ENCODE data around the gene HLA-F.

The HLA-F gene

DNA sequence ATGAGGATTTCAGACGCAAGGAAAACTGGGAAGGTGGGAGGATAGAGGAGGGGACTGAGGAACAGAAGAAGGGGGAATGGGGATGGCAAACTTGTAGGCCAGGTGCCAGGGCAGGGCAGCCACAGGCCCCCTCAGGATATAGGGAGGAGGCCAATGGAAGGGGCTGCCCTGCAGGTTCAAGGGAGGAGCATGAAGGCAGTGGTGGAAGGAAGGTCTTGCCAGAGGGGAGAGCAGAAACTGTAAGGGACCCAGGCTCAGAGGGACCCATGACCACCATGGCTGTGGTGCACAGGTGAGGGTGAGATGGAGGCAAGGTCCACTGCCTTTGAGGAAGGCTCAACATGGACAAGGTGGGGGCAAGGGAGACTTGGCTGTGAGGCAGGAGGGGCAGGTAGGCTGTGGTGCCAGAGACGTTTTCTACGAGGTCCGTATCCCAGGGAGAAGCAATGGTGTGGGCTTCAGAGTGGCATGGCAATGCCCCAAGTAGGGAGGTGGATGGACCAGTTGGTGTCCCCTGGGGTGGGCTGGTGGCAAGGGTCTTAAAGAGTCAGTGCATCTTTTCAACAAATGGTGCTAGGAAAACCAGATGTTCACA, 22.7 kb downstream of the HLA-F start:
- H3K4me1 ChIP-seq (ENCODE audit: control insufficient read depth in 1 of 2, insufficient read depth in 2 of 2, low read length in 2 of 2) = peaks cover 0 to 16% of the 10 kb centered on the region in 2 donors
- H3K4me3 ChIP-seq (ENCODE audit: low read depth in 1 of 2, low read length in 2 of 2) = no peak overlapping the region
- H3K9me3 ChIP-seq (ENCODE audit: control insufficient read depth in 1 of 2, low read length in 2 of 2) = no peaks in the 10 kb centered on the region
- H3K27me3 ChIP-seq (ENCODE audit: low read depth, low read length) = no peaks in the 10 kb centered on the region
- no peak overlapping the region for H3K27ac ChIP-seq (ENCODE audit: low read length)
- no peaks in the 10 kb centered on the region for H3K36me3 ChIP-seq (ENCODE audit: control insufficient read depth in 1 of 2, insufficient read depth in 2 of 2, low read length in 2 of 2)

DNA sequence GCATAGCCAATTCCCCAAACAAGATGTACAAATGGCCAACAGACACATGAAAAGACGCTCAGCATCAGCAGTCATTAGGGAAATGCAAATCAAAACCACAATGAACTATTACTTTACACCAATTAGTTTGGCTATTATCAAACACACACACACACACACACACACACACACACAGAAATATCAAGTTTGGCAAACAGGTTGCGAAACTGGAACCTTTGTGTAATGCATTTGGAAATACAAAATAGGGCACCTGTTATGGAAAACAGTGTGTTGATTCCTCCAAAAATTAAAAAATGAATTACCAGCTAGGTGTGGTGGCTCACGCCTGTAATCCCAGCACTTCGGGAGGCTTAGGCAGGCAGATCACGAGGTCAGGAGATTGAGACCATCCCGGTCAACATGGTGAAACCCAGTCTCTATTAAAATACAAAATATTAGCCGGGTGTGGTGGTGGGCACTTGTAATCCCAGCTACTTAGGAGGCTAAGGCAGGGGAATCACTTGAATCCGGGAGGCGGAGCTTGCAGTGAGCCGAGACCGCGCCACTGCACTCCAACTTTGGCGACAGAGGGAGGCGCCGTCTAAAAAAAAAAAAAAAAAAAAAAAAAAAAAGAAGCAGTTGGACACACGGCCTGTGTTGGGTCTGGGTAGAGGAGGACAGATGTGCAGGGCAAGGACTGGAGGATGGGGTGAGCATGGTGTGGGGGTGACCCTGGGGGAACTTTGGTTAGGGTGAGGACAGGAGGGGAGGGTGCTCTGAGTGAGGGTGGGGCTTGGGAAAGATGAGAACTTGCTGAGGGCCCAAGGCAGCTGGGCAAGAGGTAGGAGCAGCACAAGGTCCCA, 23.8 kb downstream of the HLA-F start:
- Histone ChIP-seq H3K36me3 (ENCODE audit: control insufficient read depth in 1 of 2, insufficient read depth in 2 of 2, low read length in 2 of 2) (no peaks in the 10 kb centered on the region), H3K27me3 (ENCODE audit: low read depth, low read length) (no peaks in the 10 kb centered on the region), H3K9me3 (ENCODE audit: control insufficient read depth in 1 of 2, low read length in 2 of 2) (no peaks in the 10 kb centered on the region), H3K27ac (ENCODE audit: low read length) (no peak overlapping the region), H3K4me1 (ENCODE audit: control insufficient read depth in 1 of 2, insufficient read depth in 2 of 2, low read length in 2 of 2) (peaks cover 0 to 16% of the 10 kb centered on the region in 2 donors), H3K4me3 (ENCODE audit: low read depth in 1 of 2, low read length in 2 of 2) (no peak overlapping the region)

DNA sequence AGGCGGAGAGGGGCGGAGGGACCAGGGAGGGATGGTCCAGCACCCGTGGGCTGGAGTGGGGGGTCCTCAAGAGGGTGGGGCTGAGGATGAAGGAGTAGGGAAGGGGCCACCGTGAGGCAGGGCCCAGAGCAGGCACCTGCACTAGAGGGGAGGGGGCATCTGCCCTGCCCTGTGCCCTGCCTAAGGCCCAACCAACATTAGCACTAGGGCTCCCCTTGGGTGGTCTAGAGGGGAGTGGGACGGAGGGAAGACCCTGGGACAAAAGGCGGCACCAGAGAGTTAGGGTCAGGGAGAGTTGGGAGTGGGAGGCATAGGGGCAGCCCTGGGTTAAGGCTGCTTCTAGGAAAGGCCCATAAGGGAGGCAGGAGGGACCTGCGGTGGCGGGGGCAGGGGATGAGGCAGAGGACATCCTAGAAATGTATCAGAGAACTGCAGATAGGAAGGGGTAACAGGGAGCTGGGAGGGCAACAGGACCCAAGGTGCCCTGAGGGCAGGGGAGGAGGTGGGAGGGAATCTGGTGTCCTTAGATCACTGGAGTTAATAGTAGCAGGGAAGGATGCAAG, 24.5 kb downstream of the HLA-F start:
- H3K27me3 ChIP-seq (ENCODE audit: low read depth, low read length) = no peaks in the 10 kb centered on the region
- peaks cover 0 to 16% of the 10 kb centered on the region in 2 donors for H3K4me1 ChIP-seq (ENCODE audit: control insufficient read depth in 1 of 2, insufficient read depth in 2 of 2, low read length in 2 of 2)
- no peak overlapping the region for H3K27ac ChIP-seq (ENCODE audit: low read length)
- H3K36me3 ChIP-seq (ENCODE audit: control insufficient read depth in 1 of 2, insufficient read depth in 2 of 2, low read length in 2 of 2) = no peaks in the 10 kb centered on the region
- no peaks in the 10 kb centered on the region for H3K9me3 ChIP-seq (ENCODE audit: control insufficient read depth in 1 of 2, low read length in 2 of 2)
- H3K4me3 ChIP-seq (ENCODE audit: low read depth in 1 of 2, low read length in 2 of 2) = peak overlapping the region; percentile 61 to 83

DNA sequence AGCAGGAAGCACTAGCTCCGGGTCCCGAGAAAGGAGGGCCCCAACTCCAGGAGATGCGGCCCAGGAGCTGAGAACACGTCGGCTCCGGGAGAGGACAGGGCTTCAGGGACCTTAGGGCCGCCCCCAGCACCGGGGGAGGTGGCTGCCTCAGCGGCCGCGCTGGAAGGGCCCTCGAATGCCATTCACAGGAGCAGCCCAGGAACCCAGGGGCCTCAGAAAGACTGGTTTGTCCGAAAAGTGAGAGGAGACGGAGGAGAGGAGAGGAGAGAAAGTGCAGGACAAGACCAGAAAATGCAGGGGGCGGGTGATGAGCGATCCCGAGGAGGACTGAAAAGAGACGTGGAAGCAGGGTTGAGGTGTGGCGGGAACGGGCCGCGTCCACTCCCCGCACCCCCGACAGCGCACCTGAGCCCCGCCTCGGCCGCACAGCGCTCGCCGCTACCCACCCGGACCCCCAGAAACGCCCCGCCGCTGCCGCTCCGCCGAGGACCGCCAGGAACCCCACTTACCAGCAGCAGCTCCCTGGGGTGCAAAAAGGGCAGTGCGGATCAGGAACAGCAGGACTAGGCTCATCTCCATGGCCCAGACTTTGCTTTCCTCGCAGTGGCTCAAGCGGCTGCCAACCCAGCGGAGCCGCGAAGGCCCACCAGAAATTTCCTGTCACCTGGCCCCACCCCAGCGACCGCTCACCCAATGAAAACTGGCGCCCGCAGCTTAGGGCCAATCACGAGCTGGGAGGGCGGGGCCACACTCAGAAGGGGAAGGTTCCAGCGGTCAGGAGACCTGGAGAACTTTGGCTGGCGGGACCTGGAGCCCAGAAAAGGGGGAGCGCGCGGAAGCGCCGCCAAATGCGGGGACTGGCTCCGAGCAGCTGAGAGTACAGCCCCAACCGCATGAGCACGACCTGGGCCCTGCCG, 25.4 kb downstream of the HLA-F start:
- Histone ChIP-seq H3K9me3 (ENCODE audit: control insufficient read depth in 1 of 2, low read length in 2 of 2) (no peaks in the 10 kb centered on the region), H3K27ac (ENCODE audit: low read length) (no peak overlapping the region), H3K4me3 (ENCODE audit: low read depth in 1 of 2, low read length in 2 of 2) (peak overlapping the region; percentile 61 to 83), H3K27me3 (ENCODE audit: low read depth, low read length) (no peaks in the 10 kb centered on the region), H3K36me3 (ENCODE audit: control insufficient read depth in 1 of 2, insufficient read depth in 2 of 2, low read length in 2 of 2) (no peaks in the 10 kb centered on the region), H3K4me1 (ENCODE audit: control insufficient read depth in 1 of 2, insufficient read depth in 2 of 2, low read length in 2 of 2) (peaks cover 0 to 16% of the 10 kb centered on the region in 2 donors)

DNA sequence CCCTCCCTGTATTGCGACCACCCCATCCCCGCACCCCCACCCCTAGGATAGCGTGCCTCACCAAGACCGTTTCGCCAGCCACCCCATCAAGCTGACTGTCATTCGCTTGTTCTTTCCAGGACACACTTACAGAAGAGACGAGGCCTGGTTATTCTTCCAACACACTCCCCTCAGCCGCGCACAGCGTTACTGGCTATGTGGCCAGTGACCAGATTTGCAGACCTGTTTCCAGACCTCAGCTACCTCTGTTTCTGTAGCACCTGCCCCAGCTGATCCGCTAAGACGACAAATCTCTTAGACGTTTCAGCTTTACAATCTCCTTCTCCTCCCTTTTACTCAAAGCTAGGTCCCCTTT, 26.1 kb downstream of the HLA-F start:
- H3K27ac ChIP-seq (ENCODE audit: low read length) = no peak overlapping the region
- no peaks in the 10 kb centered on the region for H3K27me3 ChIP-seq (ENCODE audit: low read depth, low read length)
- peak overlapping the region; percentile 61 to 83 for H3K4me3 ChIP-seq (ENCODE audit: low read depth in 1 of 2, low read length in 2 of 2)
- H3K4me1 ChIP-seq (ENCODE audit: control insufficient read depth in 1 of 2, insufficient read depth in 2 of 2, low read length in 2 of 2) = peaks cover 0 to 16% of the 10 kb centered on the region in 2 donors
- H3K36me3 ChIP-seq (ENCODE audit: control insufficient read depth in 1 of 2, insufficient read depth in 2 of 2, low read length in 2 of 2) = no peaks in the 10 kb centered on the region
- H3K9me3 ChIP-seq (ENCODE audit: control insufficient read depth in 1 of 2, low read length in 2 of 2) = no peaks in the 10 kb centered on the region

DNA sequence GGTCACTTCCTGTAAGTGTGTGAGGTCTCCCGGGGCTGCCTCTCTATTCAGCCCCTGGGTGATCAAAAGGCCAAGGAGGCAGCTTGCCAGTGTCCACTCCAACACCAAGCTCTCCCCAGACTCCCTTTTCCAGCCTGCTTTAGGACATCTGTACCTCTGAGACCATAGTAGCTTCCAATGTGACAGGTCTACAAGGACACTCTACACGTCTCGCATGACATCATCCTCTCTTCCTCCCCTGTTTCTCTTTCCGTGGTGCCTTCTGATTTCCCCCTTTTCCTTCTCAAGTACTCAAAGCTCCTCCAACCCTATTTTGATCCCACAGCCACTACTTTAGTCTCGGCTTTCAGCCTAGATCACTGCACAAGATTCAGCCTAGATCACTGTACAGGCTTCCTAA, 26.4 kb downstream of the HLA-F start:
- no peaks in the 10 kb centered on the region for H3K36me3 ChIP-seq (ENCODE audit: control insufficient read depth in 1 of 2, insufficient read depth in 2 of 2, low read length in 2 of 2)
- H3K4me1 ChIP-seq (ENCODE audit: control insufficient read depth in 1 of 2, insufficient read depth in 2 of 2, low read length in 2 of 2) = peaks cover 0 to 16% of the 10 kb centered on the region in 2 donors
- H3K4me3 ChIP-seq (ENCODE audit: low read depth in 1 of 2, low read length in 2 of 2) = peak overlapping the region; percentile 61 to 83
- H3K27me3 ChIP-seq (ENCODE audit: low read depth, low read length) = no peaks in the 10 kb centered on the region
- no peaks in the 10 kb centered on the region for H3K9me3 ChIP-seq (ENCODE audit: control insufficient read depth in 1 of 2, low read length in 2 of 2)
- no peak overlapping the region for H3K27ac ChIP-seq (ENCODE audit: low read length)

DNA sequence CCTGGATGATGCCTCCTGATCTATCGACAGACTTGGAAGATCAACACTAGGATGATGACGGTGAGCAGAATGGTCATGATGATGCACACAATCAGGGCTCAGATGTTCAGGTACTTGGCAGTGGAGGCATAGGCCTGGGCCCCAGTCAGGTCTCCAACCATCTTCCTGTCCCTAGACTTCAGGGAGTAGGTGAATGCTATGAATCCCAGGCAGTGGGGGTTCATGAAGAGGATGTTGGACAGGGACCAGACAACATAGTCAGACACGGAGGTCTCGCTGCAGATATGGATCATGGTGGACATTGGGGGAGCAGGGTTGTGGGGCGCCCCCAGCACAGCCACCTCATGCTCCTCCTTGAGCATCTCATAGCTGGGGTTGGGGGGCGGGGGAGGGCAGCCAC, 27.5 kb downstream of the HLA-F start:
- H3K27ac ChIP-seq (ENCODE audit: low read length) = no peak overlapping the region

DNA sequence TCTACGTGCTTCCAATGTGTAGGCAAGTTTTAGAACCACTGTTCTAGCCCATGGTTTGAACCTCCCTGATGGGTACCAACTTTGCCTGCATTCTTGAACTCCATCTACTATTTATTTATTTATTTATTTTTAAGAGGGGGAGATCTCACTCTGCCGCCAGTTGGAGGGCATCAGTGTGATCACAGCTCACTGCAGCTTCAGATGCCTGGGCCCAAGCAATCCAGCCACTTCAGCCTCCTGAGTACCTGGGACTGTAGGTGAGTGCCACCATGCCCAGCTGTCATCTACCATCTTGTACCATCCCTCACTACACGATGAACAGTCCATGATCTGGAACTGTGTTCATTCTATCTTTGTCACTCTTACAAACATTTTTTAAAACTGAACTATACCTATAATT, 28.2 kb downstream of the HLA-F start:
- H3K4me1 ChIP-seq (ENCODE audit: control insufficient read depth in 1 of 2, insufficient read depth in 2 of 2, low read length in 2 of 2) = peaks cover 0 to 16% of the 10 kb centered on the region in 2 donors
- H3K27me3 ChIP-seq (ENCODE audit: low read depth, low read length) = no peaks in the 10 kb centered on the region
- no peaks in the 10 kb centered on the region for H3K36me3 ChIP-seq (ENCODE audit: control insufficient read depth in 1 of 2, insufficient read depth in 2 of 2, low read length in 2 of 2)
- H3K27ac ChIP-seq (ENCODE audit: low read length) = peak overlapping the region; percentile 83
- no peaks in the 10 kb centered on the region for H3K9me3 ChIP-seq (ENCODE audit: control insufficient read depth in 1 of 2, low read length in 2 of 2)
- H3K4me3 ChIP-seq (ENCODE audit: low read depth in 1 of 2, low read length in 2 of 2) = peak overlapping the region in 1 of 2 donors; percentile 62

More for the DNA sequence above, 27.5 kb downstream of the HLA-F start:
- H3K27me3 ChIP-seq (ENCODE audit: low read depth, low read length) = no peaks in the 10 kb centered on the region
- no peaks in the 10 kb centered on the region for H3K9me3 ChIP-seq (ENCODE audit: control insufficient read depth in 1 of 2, low read length in 2 of 2)
- no peaks in the 10 kb centered on the region for H3K36me3 ChIP-seq (ENCODE audit: control insufficient read depth in 1 of 2, insufficient read depth in 2 of 2, low read length in 2 of 2)
- no peak overlapping the region for H3K4me3 ChIP-seq (ENCODE audit: low read depth in 1 of 2, low read length in 2 of 2)
- peaks cover 0 to 16% of the 10 kb centered on the region in 2 donors for H3K4me1 ChIP-seq (ENCODE audit: control insufficient read depth in 1 of 2, insufficient read depth in 2 of 2, low read length in 2 of 2)

DNA sequence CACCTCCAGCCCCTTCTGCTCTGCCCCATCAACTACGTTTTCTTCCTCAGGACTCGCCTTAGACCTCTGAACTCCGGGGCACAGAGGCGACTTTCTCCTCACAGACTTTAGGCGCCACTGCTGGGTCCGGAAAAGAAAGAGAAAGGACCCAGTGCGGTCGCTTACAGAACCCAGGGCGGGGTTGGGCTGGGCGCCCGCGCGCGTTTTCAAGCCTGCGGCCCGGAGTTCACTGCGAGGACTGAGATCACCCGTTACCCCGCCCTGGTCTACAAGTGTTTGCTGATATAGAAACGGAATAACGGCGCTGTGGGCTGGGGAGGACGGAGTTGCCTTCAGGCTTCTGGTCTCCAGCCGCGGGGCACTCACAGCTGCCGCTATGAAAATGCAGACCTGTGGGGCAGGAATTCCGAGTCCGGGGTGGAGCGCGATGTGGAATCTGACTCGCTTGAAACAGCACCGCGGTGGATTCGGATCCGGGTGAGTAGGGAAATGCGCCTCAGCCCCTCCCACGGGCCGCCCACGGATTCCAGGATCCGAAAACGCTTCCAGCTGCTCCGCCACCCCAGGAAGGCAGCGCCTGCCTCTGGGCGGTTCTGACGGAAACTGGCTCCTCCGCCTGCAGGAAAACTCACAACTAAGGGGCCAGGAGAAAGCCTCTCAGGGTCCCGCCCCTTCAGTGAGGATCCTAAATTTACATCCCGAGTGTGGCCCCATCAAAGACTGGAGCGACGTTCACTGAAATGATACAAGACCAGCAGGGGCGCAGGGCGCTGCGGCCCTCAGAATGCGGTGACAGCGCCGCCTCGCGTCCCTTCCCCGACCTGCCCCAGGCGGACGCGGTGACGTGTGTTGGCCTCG, 29.4 kb downstream of the HLA-F start:
- H3K4me1 ChIP-seq (ENCODE audit: control insufficient read depth in 1 of 2, insufficient read depth in 2 of 2, low read length in 2 of 2) = peaks cover 0 to 12% of the 10 kb centered on the region in 2 donors
- no peaks in the 10 kb centered on the region for H3K9me3 ChIP-seq (ENCODE audit: control insufficient read depth in 1 of 2, low read length in 2 of 2)
- no peaks in the 10 kb centered on the region for H3K36me3 ChIP-seq (ENCODE audit: control insufficient read depth in 1 of 2, insufficient read depth in 2 of 2, low read length in 2 of 2)
- no peaks in the 10 kb centered on the region for H3K27me3 ChIP-seq (ENCODE audit: low read depth, low read length)
- H3K4me3 ChIP-seq (ENCODE audit: low read depth in 1 of 2, low read length in 2 of 2) = peak overlapping the region; percentile 62 to 71
- H3K27ac ChIP-seq (ENCODE audit: low read length) = peak overlapping the region; percentile 83

DNA sequence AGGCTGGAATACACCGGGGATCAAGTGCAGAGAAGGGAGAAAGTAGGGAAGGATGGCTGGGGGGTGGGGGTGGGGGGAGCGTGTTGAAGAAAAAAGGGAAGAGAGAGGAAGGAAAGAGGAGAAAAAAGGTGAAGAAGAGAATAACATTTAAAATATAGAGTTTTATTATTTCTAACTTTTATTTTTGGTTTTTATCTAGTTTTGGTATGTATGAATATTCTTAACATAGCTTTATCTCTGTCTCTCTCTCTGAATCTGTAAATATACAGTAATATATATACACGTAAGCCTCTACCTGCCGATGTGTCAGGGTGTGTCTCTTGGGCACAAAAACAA, 30.0 kb downstream of the HLA-F start:
- H3K4me1 ChIP-seq (ENCODE audit: control insufficient read depth in 1 of 2, insufficient read depth in 2 of 2, low read length in 2 of 2) = peaks cover 0 to 6% of the 10 kb centered on the region in 2 donors
- no peak overlapping the region for H3K27ac ChIP-seq (ENCODE audit: low read length)
- H3K36me3 ChIP-seq (ENCODE audit: control insufficient read depth in 1 of 2, insufficient read depth in 2 of 2, low read length in 2 of 2) = no peaks in the 10 kb centered on the region
- H3K27me3 ChIP-seq (ENCODE audit: low read depth, low read length) = no peaks in the 10 kb centered on the region
- H3K9me3 ChIP-seq (ENCODE audit: control insufficient read depth in 1 of 2, low read length in 2 of 2) = no peaks in the 10 kb centered on the region
- peak overlapping the region in 1 of 2 donors; percentile 71 for H3K4me3 ChIP-seq (ENCODE audit: low read depth in 1 of 2, low read length in 2 of 2)
